ENCODE results near the gene FRAT2. TPM values are rescaled to one million over a fixed set of nuclear protein-coding genes. Genes with fewer than 3 reads are reported as not detected.

FRAT2 gene
- total RNA-seq, 4 donors from 2014 or later: 14.6 to 28.2 (median 23.3) TPM

DNA sequence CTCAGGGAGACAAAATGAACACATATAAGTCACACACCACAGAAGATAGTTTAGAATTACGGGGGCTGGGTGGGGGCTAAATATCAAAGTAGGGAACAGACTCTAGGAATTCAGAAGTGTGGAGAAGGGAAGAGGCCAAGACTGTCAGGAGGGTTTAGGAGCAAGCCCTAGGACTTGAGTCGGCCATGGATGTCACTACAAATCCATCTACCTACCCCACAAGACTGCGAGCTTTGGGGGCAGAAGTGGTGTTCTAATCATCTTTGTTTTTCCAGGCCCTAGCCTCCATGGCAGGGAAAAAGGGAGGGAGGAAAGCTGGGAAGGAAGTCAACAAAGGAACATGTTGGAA lies 36.3 kb downstream of the FRAT2 start:
- Histone ChIP-seq H3K4me1 (no peaks in the 10 kb centered on the region), H3K9me3 (no peaks in the 10 kb centered on the region), H3K27ac (no peak overlapping the region), H3K27me3 (no peaks in the 10 kb centered on the region), H3K36me3 (no peaks in the 10 kb centered on the region), H3K4me3 (no peak overlapping the region)
- 77 to 86% methylated on average over 3 of the region's 3 CpGs for WGBS, 2 donors
- TF ChIP-seq POLR2A (IDR thresholded peaks at IDR 0.05) (no peak), CTCF (IDR thresholded peaks at IDR 0.05) (no peak), EP300 (IDR thresholded peaks at IDR 0.05) (no peak)
- DNase-seq (ENCODE audit: low spot score in 2 of 2): no peak

- no peaks in the 10 kb centered on the region for H3K36me3 ChIP-seq
- TF ChIP-seq CTCF (IDR thresholded peaks at IDR 0.05) (no peak), EP300 (IDR thresholded peaks at IDR 0.05) (no peak), POLR2A (IDR thresholded peaks at IDR 0.05) (no peak)
- H3K27me3 ChIP-seq: no peaks in the 10 kb centered on the region
- H3K27ac ChIP-seq: no peak overlapping the region
- H3K9me3 ChIP-seq: no peaks in the 10 kb centered on the region
- WGBS, 2 donors: 70 to 78% methylated on average over 8 of the region's 8 CpGs
- H3K4me3 ChIP-seq: no peak overlapping the region
- no peaks in the 10 kb centered on the region for H3K4me1 ChIP-seq
- DNase-seq (ENCODE audit: low spot score in 2 of 2): no peak
These were observed 36.8 kb downstream of the FRAT2 start for GRCh38 chr10:97297556-97298222.

DNA sequence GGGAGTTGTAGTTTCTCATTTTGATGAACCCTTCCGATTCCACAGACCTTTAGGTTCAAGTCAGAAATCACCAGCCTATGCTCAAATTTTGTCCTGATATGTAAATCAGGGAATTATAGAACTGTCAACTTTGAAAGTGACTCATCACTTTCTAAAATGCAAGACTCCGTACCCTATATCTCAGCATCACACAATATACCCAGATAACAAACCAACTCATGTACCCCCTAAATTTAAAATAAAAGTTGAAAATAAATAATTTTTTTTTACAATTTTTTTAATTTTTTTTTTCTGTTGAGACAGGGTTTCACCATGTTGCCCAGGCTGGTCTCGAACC lies 41.7 kb downstream of the FRAT2 start:
- peak overlapping the region in 2 of 4 donors; percentile 87 to 98 for H3K4me3 ChIP-seq
- peaks cover 0 to 16% (median 6%) of the 10 kb centered on the region in 4 donors for H3K4me1 ChIP-seq
- H3K36me3 ChIP-seq: peaks cover 0 to 3% (median 0%) of the 10 kb centered on the region in 3 donors
- no peaks in the 10 kb centered on the region for H3K9me3 ChIP-seq
- DNase-seq (ENCODE audit: low spot score in 2 of 2): no peak
- H3K27ac ChIP-seq: peak overlapping the region in 1 of 4 donors; percentile 99
- no peak for TF ChIP-seq POLR2A (IDR thresholded peaks at IDR 0.05)
- no peak for TF ChIP-seq EP300 (IDR thresholded peaks at IDR 0.05)
- TF ChIP-seq CTCF (IDR thresholded peaks at IDR 0.05): no peak
- WGBS, 2 donors: 60 to 64% methylated on average over 3 of the region's 3 CpGs
- no peaks in the 10 kb centered on the region for H3K27me3 ChIP-seq

DNA sequence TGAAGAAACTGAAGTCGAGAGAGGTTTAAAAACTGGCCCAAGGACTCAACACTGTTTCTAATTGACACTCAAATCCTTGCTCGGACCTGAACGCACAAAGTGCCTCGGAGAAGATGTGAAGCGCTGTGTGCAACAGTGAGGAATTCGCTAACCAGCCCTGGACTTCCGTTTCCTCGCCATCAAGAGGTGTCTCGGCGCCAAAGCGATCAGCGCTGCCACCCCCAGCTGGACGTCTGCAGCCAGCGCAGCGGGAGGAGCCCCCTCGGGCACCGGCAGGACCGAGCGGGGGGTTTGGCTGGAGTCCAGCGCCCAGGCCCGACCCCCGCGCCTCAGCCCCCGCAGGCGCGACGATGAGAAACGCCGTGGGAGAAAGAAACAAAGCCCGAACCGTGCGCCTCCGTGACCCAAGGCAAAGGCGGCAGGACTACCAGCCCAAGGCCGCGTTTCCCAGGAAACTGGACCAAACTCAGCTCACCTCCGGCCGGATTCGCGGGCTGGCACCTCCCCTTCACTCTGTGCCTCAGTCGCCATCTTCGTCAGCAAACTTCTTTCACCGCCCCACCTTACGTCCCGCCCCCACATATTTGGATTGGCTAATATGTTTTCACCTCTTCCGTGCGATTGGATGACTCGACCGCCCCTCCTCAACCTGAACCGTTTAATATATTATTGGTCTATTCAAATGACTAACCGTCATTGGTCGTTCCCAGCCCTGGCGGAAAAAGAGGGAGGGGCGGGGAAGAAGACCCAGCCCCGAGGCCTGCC lies 42.2 kb downstream of the FRAT2 start, which contains the start of gene ARHGAP19:
ARHGAP19 (minus strand) TSS at position 541 of the 765 bp plus-strand sequence; CDS start at position 531, 10 bp downstream.
- 0% methylated on average over 34 to 55 of the region's 55 CpGs for WGBS, 2 donors
- Histone ChIP-seq H3K4me3 (peak within 1 kb of the TSS; percentile 73 to 98 (median 90)), H3K4me1 (peaks cover 0 to 16% (median 6%) of the 10 kb centered on the region in 4 donors), H3K27ac (peak within 1 kb of the TSS; percentile 85 to 99 (median 92)), H3K36me3 (peaks cover 0 to 9% (median 0%) of the 10 kb centered on the region in 3 donors), H3K9me3 (no peaks in the 10 kb centered on the region), H3K27me3 (no peaks in the 10 kb centered on the region)
- DNase-seq (ENCODE audit: low spot score in 2 of 2): peak; percentile 90 to 96
- TF ChIP-seq CTCF (IDR thresholded peaks at IDR 0.05): peak in 1 of 5 experiments; percentile 9
- peak; percentile 47 to 89 for TF ChIP-seq EP300 (IDR thresholded peaks at IDR 0.05)
- peak; percentile 22 to 88 for TF ChIP-seq POLR2A (IDR thresholded peaks at IDR 0.05)

Data from tibial nerve (tissue), 4 donors.